Testis (tissue), 3 donors: ENCODE measurements around the gene GUK1. TPM values are rescaled to one million over a fixed set of nuclear protein-coding genes. Genes with fewer than 3 reads are reported as not detected.
"Not testable (repeated sequence)": the region's sequence is repeated elsewhere in the genome, so short reads cannot be mapped to it uniquely, and the experiment has no call there.

Experiments
- DNase-seq: peaks from one replicate; pipeline ENCODE4 v3.0.0-alpha.2; 2019
- H3K27ac ChIP-seq, 2 donors: fragments of 200-600 bp; sonication (generic); one replicate each; pipeline ENCODE4 v1.5.1; 2019
- H3K27me3 ChIP-seq: fragments of 200-600 bp; sonication (generic); one replicate; pipeline ENCODE4 v1.5.1; 2019
- H3K36me3 ChIP-seq: fragments of 200-600 bp; sonication (generic); one replicate; pipeline ENCODE4 v1.5.1; 2017; ENCODE audit warnings: low read depth; ENCODE audit errors: missing control alignments
- H3K4me1 ChIP-seq: fragments of 200-600 bp; sonication (generic); one replicate; pipeline ENCODE4 v1.5.1; 2019
- H3K4me3 ChIP-seq, 2 donors: fragments of 200-600 bp; sonication (generic); one replicate each; pipeline ENCODE4 v1.5.1; 2017 to 2019
- H3K9me3 ChIP-seq: fragments of 200-600 bp; sonication (generic); one replicate; pipeline ENCODE4 v1.5.1; 2017
- CTCF ChIP-seq, 3 experiments: fragments of 450-650 bp in 2 of 3; fragments of 200-600 bp in 1 of 3; sonication (generic) in 1 of 3; IDR thresholded peaks; one replicate each; pipeline ENCODE4 v1.5.1; 2016 to 2019; ENCODE audit warnings: antibody characterized with exemption in 3 of 3, mild to moderate bottlenecking in 2 of 3, moderate library complexity in 1 of 3
- POLR2A ChIP-seq: fragments of 450-650 bp; IDR thresholded peaks from one replicate; pipeline ENCODE4 v1.6.1; 2017; ENCODE audit warnings: antibody characterized with exemption, mild to moderate bottlenecking, moderate library complexity
- WGBS, 2 donors: methylation state at CpG; one replicate each; pipeline ENCODE4 v1.1.5; 2018; 5-methylcytosine and 5-hydroxymethylcytosine counted together
- intact Hi-C: fragments of 100-400 bp; cut with DNase I; formaldehyde crosslinking; loops from one replicate; pipeline ENCODE4 v1.15.1; 2023; ENCODE audit warnings: low total_unique reads
- polyA plus RNA-seq: library from polyadenylated mRNA; stranded (reverse); fragments of 350-450 nt; fragmentation: Illumina TruSeq; extraction: RNeasy Lipid Tissue Mini Kit (QIAGEN cat#74804); gene quantifications from one replicate; pipeline ENCODE4 v1.2.3, GENCODE V29; 2014; ENCODE audit warnings: low read depth, low replicate concordance; ENCODE audit not compliant: insufficient read depth
- total RNA-seq, 2 donors: library from RNA; depleted of rRNA; stranded (reverse); fragments of >200 nt; gene quantifications; one replicate each; pipeline ENCODE4 v1.2.3, GENCODE V29; 2016

Gene GUK1
- total and polyA plus RNA-seq, 3 donors from 2014 or later: 236 to 343 (median 298) TPM

- Histone ChIP-seq H3K4me3 (no peak overlapping the region), H3K27ac (no peak overlapping the region), H3K27me3 (no peaks in the 10 kb centered on the region), H3K9me3 (no peaks in the 10 kb centered on the region), H3K36me3 (no peaks in the 10 kb centered on the region), H3K4me1 (peaks cover 10% of the 10 kb centered on the region)
- no peak for TF ChIP-seq POLR2A
- TF ChIP-seq CTCF (IDR thresholded peaks at IDR 0.05): no peak
- WGBS, 2 donors: 89 to 91% methylated on average over 16 to 21 of the region's 21 CpGs
- intact Hi-C loops: no loop called here
- no peak for DNase-seq
Measured at GRCh38 chr1:228172591-228173527, 32.8 kb downstream of the GUK1 start.

GRCh38 chr1:228173528-228174481 is 33.7 kb downstream of the GUK1 start:
- peaks cover 16% of the 10 kb centered on the region for H3K4me1 ChIP-seq
- WGBS, 2 donors: 29 to 58% methylated on average over 5 to 19 of the region's 69 CpGs
- H3K27ac ChIP-seq, H3K4me3 ChIP-seq, intact Hi-C loops, H3K27me3 ChIP-seq, H3K36me3 ChIP-seq, H3K9me3 ChIP-seq: not testable (repeated sequence)
- peak; percentile 61 for DNase-seq

GRCh38 chr1:228174482-228175315 is 34.6 kb downstream of the GUK1 start:
- Histone ChIP-seq H3K9me3 (no peaks in the 10 kb centered on the region), H3K36me3 (no peaks in the 10 kb centered on the region), H3K4me3 (peak overlapping the region in 1 of 2 donors; percentile 34), H3K4me1 (peaks cover 21% of the 10 kb centered on the region), H3K27me3 (no peaks in the 10 kb centered on the region), H3K27ac (no peak overlapping the region)
- no peak for TF ChIP-seq CTCF (IDR thresholded peaks at IDR 0.05)
- no peak for TF ChIP-seq POLR2A
- 74 to 96% methylated on average over 4 to 48 of the region's 52 CpGs for WGBS, 2 donors
- intact Hi-C loops: no loop called here
- DNase-seq: peak; percentile 59

GRCh38 chr1:228175316-228176023 is 35.4 kb downstream of the GUK1 start:
- H3K4me3 ChIP-seq: peak overlapping the region in 1 of 2 donors; percentile 34
- DNase-seq: no peak
- no peaks in the 10 kb centered on the region for H3K9me3 ChIP-seq
- H3K36me3 ChIP-seq: no peaks in the 10 kb centered on the region
- intact Hi-C loops: no loop called here
- TF ChIP-seq POLR2A: no peak
- no peak for TF ChIP-seq CTCF (IDR thresholded peaks at IDR 0.05)
- peaks cover 21% of the 10 kb centered on the region for H3K4me1 ChIP-seq
- H3K27ac ChIP-seq: no peak overlapping the region
- no peaks in the 10 kb centered on the region for H3K27me3 ChIP-seq
- 91 to 94% methylated on average over 7 to 16 of the region's 18 CpGs for WGBS, 2 donors
